22Rv1 (cell line): ENCODE measurements around the gene DNAJC13.

Source experiments
- ZFX ChIP-seq: fragments of 450-650 bp; IDR thresholded peaks from 2 replicates; pipeline ENCODE4 v1.6.1; 2017; ENCODE audit warnings: antibody characterized with exemption, borderline replicate concordance
- TF ChIP-seq, protein P1 (sequence below): fragments of 450-650 bp; IDR thresholded peaks from 2 replicates; pipeline ENCODE4 v1.5.1; 2017; ENCODE audit warnings: mild to moderate bottlenecking

DNA sequence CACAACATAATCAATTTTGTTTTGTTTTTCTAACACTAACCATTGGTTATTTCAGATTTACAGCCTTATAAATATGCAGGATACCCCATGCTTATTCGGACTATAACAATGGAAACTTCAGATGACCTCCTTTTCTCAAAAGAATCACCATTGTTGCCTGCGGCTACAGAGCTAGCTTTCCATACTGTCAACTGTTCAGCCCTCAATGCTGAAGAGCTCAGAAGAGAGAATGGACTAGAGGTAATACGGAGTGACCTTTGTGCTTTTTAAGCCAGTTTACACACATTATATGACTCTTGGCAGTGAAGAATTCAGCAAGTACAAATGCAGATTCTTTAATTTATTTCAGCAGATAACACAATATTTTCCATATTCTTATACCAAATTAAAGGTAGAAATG lies 81.8 kb downstream of the DNAJC13 start:
- TF ChIP-seq, protein P1, sequence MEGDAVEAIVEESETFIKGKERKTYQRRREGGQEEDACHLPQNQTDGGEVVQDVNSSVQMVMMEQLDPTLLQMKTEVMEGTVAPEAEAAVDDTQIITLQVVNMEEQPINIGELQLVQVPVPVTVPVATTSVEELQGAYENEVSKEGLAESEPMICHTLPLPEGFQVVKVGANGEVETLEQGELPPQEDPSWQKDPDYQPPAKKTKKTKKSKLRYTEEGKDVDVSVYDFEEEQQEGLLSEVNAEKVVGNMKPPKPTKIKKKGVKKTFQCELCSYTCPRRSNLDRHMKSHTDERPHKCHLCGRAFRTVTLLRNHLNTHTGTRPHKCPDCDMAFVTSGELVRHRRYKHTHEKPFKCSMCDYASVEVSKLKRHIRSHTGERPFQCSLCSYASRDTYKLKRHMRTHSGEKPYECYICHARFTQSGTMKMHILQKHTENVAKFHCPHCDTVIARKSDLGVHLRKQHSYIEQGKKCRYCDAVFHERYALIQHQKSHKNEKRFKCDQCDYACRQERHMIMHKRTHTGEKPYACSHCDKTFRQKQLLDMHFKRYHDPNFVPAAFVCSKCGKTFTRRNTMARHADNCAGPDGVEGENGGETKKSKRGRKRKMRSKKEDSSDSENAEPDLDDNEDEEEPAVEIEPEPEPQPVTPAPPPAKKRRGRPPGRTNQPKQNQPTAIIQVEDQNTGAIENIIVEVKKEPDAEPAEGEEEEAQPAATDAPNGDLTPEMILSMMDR, result no peak
- TF ChIP-seq ZFX, result no peak
